ENCODE measurements around the gene DNAH11. TPM values are rescaled to one million over a fixed set of nuclear protein-coding genes. Genes with fewer than 3 reads are reported as not detected.

The DNAH11 gene
- total RNA-seq, 4 donors from 2014 or later: 0.20 to 2.5 (median 0.71) TPM

DNA sequence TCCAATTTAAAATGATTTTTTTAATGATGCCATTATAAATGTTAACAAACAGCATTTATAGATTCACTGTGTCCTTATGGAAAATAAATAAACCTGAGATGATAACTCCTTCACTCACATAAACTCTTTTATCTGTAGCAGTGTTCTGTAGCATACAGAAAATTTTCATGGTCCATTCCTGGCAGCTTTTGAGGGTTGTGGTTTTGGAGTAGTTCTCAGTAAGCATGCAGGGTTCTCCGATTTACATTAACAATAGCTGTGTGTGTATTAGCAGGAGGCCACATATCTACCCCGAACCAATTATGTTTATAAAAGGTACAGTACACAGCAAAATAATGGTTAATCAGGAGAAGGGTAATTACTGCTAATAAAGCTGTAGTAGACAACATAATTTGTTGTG is 240.2 kb downstream of the DNAH11 start:
- Histone ChIP-seq H3K27me3 (no peaks in the 10 kb centered on the region), H3K36me3 (no peaks in the 10 kb centered on the region), H3K9me3 (no peaks in the 10 kb centered on the region), H3K27ac (no peak overlapping the region), H3K4me1 (no peaks in the 10 kb centered on the region), H3K4me3 (no peak overlapping the region)
- TF ChIP-seq EP300 (IDR thresholded peaks at IDR 0.05) (no peak), POLR2A (IDR thresholded peaks at IDR 0.05) (no peak), CTCF (IDR thresholded peaks at IDR 0.05) (no peak)
- DNase-seq (ENCODE audit: low spot score in 2 of 2): no peak
- 48 to 51% methylated on average over 2 of the region's 2 CpGs for WGBS, 2 donors

DNA sequence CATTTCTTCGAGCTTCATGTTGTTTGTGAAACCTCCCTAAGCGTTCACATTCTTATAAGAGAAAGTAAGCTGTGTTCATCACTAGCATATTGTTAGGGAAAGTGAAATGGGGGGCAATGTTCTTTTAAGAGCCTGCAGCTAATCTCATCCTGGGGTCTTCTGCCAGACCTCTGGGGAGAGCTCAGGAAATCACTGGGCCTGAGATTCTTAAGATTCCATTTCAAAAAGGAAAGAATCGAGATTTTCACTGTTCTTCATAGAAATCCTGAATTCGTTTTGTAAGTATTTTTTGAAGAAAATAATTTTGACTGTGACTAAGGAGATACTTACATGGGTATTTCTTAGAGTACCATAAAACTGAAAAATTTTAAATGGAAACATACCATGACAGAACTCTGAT is 242.2 kb downstream of the DNAH11 start:
- WGBS, 2 donors: 49 to 54% methylated on average over 4 of the region's 4 CpGs
- Histone ChIP-seq H3K27ac (no peak overlapping the region), H3K9me3 (no peaks in the 10 kb centered on the region), H3K4me3 (no peak overlapping the region), H3K27me3 (no peaks in the 10 kb centered on the region), H3K4me1 (no peaks in the 10 kb centered on the region), H3K36me3 (no peaks in the 10 kb centered on the region)
- TF ChIP-seq POLR2A (IDR thresholded peaks at IDR 0.05) (no peak), EP300 (IDR thresholded peaks at IDR 0.05) (no peak), CTCF (IDR thresholded peaks at IDR 0.05) (no peak)
- DNase-seq (ENCODE audit: low spot score in 2 of 2): no peak

DNA sequence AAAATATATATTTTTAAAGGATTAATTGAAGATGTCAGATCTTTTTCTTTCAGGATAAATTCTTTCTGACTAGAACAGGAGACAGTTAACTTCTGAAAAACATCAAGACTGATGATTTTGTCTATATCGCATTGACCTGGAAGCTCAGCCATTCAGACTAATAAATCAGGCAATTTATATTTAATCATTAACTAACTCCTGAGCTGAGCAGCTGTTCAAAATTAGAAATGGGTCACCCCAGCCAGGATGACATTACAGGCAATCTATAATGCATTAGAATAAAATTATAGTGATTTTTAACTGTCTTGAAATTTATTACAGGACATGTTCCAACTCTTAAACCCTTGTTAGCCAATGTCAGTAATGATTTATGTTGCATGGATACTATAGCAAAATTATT is 263.0 kb downstream of the DNAH11 start:
- DNase-seq (ENCODE audit: low spot score in 2 of 2): no peak
- TF ChIP-seq POLR2A (IDR thresholded peaks at IDR 0.05): no peak
- no peak for TF ChIP-seq EP300 (IDR thresholded peaks at IDR 0.05)
- TF ChIP-seq CTCF (IDR thresholded peaks at IDR 0.05): no peak
- WGBS, 2 donors: 61 to 65% methylated on average over 1 of the region's 1 CpG
- Histone ChIP-seq H3K4me3 (no peak overlapping the region), H3K36me3 (no peaks in the 10 kb centered on the region), H3K27ac (no peak overlapping the region), H3K27me3 (no peaks in the 10 kb centered on the region), H3K4me1 (no peaks in the 10 kb centered on the region), H3K9me3 (no peaks in the 10 kb centered on the region)

- TF ChIP-seq EP300 (IDR thresholded peaks at IDR 0.05): no peak
- TF ChIP-seq CTCF (IDR thresholded peaks at IDR 0.05): no peak
- no peak for TF ChIP-seq POLR2A (IDR thresholded peaks at IDR 0.05)
- no peak overlapping the region for H3K27ac ChIP-seq
- H3K27me3 ChIP-seq: no peaks in the 10 kb centered on the region
- H3K4me3 ChIP-seq: no peak overlapping the region
- no peak for DNase-seq (ENCODE audit: low spot score in 2 of 2)
- WGBS, 2 donors: 67 to 74% methylated on average over 3 of the region's 3 CpGs
- H3K36me3 ChIP-seq: no peaks in the 10 kb centered on the region
- no peaks in the 10 kb centered on the region for H3K4me1 ChIP-seq
- no peaks in the 10 kb centered on the region for H3K9me3 ChIP-seq
Measured at GRCh38 chr7:21806388-21806787, 263.5 kb downstream of the DNAH11 start.

GRCh38 chr7:21819048-21819447 is 276.2 kb downstream of the DNAH11 start:
- WGBS, 2 donors: 80 to 83% methylated on average over 3 of the region's 3 CpGs
- peaks cover 0 to 4% (median 0%) of the 10 kb centered on the region in 4 donors for H3K9me3 ChIP-seq
- no peaks in the 10 kb centered on the region for H3K4me1 ChIP-seq
- TF ChIP-seq POLR2A (IDR thresholded peaks at IDR 0.05) (no peak), EP300 (IDR thresholded peaks at IDR 0.05) (no peak)
- DNase-seq (ENCODE audit: low spot score in 2 of 2): no peak
- no peaks in the 10 kb centered on the region for H3K36me3 ChIP-seq
- H3K4me3 ChIP-seq: no peak overlapping the region
- no peaks in the 10 kb centered on the region for H3K27me3 ChIP-seq
- no peak overlapping the region for H3K27ac ChIP-seq

DNA sequence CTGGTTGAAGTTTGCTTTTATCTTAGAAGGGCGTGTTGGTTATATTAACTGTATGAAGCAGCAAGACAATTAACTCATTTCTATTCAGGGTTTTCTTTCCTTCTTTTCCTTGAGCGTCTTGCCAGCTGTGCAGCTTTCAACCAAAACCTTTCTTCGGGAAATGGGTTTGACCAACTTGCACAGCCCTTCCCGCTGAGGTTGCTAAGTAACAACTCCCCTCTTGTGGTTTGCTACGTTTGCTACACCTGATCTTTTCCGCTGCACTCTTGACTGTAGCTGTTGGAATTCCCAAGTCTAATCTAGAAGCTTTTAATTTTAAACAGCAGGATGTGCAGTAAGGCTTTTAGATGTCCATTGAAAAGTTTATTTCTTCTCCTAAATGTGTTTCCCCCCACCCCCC is 286.0 kb downstream of the DNAH11 start:
- 45 to 47% methylated on average over 6 of the region's 6 CpGs for WGBS, 2 donors
- Histone ChIP-seq H3K4me1 (peaks cover 0 to 3% (median 0%) of the 10 kb centered on the region in 4 donors), H3K27me3 (no peaks in the 10 kb centered on the region), H3K27ac (no peak overlapping the region), H3K9me3 (no peaks in the 10 kb centered on the region), H3K36me3 (no peaks in the 10 kb centered on the region), H3K4me3 (no peak overlapping the region)
- DNase-seq (ENCODE audit: low spot score in 2 of 2): no peak
- TF ChIP-seq EP300 (IDR thresholded peaks at IDR 0.05): no peak

Measured in tibial nerve (tissue), 4 donors.